HG03039 (cell line): ENCODE results near the gene RAB27B.
"Not testable (repeated sequence)": the region's sequence is repeated elsewhere in the genome, so short reads cannot be mapped to it uniquely, and the experiment has no call there.

Experiments
- ATAC-seq: cut with Tn5 transposase; IDR thresholded peaks from one replicate; pipeline ENCODE4 v1.9.1; 2021; ENCODE audit warnings: mild to moderate bottlenecking, moderate library complexity; ENCODE audit not compliant: unreplicated experiment

Gene RAB27B

GRCh38 chr18:54828281-54828881 lies at the start of gene RAB27B:
Gene RAB27B, plus strand, starts transcription at chr18:54828477. Its CDS starts 49,109 bp downstream, at chr18:54877586.
- ATAC-seq, result no peak

GRCh38 chr18:54780285-54780861 lies 47.9 kb upstream of the RAB27B start:
- no peak for ATAC-seq

GRCh38 chr18:54780970-54781369 lies 47.3 kb upstream of the RAB27B start:
- ATAC-seq, result no peak

- no peak for ATAC-seq
Measured at GRCh38 chr18:54783139-54783538, 45.1 kb upstream of the RAB27B start.

GRCh38 chr18:54786206-54786605 lies 42.1 kb upstream of the RAB27B start:
- ATAC-seq, result no peak

GRCh38 chr18:54787121-54787520 lies 41.2 kb upstream of the RAB27B start:
- ATAC-seq, result no peak

- no peak for ATAC-seq
Measured at GRCh38 chr18:54787616-54788015, 40.7 kb upstream of the RAB27B start.

GRCh38 chr18:54790109-54790508 lies 38.2 kb upstream of the RAB27B start:
- ATAC-seq, result no peak

- no peak for ATAC-seq
Measured at GRCh38 chr18:54791657-54792056, 36.6 kb upstream of the RAB27B start.

- no peak for ATAC-seq
Measured at GRCh38 chr18:54792079-54792478, 36.2 kb upstream of the RAB27B start.

- ATAC-seq, result no peak
Measured at GRCh38 chr18:54794823-54795222, 33.5 kb upstream of the RAB27B start.

- ATAC-seq, result no peak
Measured at GRCh38 chr18:54798186-54798585, 30.1 kb upstream of the RAB27B start.

GRCh38 chr18:54801374-54801773 lies 26.9 kb upstream of the RAB27B start:
- no peak for ATAC-seq

GRCh38 chr18:54802178-54802577 lies 26.1 kb upstream of the RAB27B start:
- ATAC-seq, result no peak

GRCh38 chr18:54802686-54803395 lies 25.4 kb upstream of the RAB27B start:
- no peak for ATAC-seq

- no peak for ATAC-seq
Measured at GRCh38 chr18:54805571-54806334, 22.5 kb upstream of the RAB27B start.

- no peak for ATAC-seq
Measured at GRCh38 chr18:54806526-54806925, 21.8 kb upstream of the RAB27B start.

- no peak for ATAC-seq
Measured at GRCh38 chr18:54807303-54807702, 21.0 kb upstream of the RAB27B start.

- ATAC-seq, result not testable (repeated sequence)
Measured at GRCh38 chr18:54810662-54811061, 17.6 kb upstream of the RAB27B start.

- no peak for ATAC-seq
Measured at GRCh38 chr18:54812885-54813284, 15.4 kb upstream of the RAB27B start.

- no peak for ATAC-seq
Measured at GRCh38 chr18:54813305-54813704, 15.0 kb upstream of the RAB27B start.
